Ecto neural progenitor cell (in vitro differentiated cells): ENCODE results near the gene PSMC1.
A peak's percentile ranks its signal among the peaks of the same experiment; 100 is the strongest.
"Not testable (repeated sequence)": the region's sequence is repeated elsewhere in the genome, so short reads cannot be mapped to it uniquely, and the experiment has no call there.

ENCODE experiments used
- DNase-seq: peaks from one replicate; pipeline ENCODE4 v3.0.0-alpha.2; 2018; ENCODE audit warnings: low spot score

The PSMC1 gene

DNA sequence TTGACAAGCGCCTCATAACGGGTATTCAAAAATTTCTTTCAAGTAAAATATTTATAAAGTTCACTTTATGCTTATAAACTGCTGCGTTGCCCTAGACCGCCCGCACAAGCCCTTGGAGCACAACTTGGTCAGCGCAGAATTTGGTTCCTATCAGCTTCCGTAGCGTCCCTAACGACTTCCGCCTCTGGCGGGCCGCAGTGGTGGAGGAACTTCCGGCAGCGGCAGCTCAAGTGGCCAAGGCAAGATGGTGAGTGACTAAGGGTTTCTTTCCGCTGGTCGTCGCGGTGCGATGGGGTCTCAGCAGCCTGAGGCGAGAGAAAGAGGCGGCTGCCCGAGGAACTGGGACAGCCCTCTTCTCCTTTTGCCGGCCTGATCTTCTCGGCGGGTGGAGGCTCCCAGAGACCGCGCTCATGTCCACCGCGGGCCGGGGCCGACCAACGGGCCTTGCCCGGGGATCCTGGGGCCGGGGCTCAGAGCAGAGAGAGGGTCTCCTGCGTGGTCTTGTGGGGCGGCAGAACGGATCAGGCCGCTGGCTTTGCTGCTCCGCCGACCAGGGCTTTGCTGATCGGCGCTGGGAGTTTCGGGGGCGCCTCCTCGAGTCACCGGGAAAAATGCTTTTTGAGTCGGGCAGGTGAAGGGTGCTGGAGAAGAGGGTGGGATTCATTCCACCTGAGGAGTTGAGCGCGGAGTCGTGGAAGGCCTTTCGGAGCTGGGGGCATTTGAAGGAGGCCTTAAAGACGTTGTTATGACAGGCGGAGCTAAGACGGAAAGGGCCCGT lies at the start of gene PSMC1:
PSMC1 (plus strand) TSS at position 200 of the 778 bp plus-strand sequence; CDS start at position 245, 45 bp downstream.
- DNase-seq: peak; percentile 90

DNA sequence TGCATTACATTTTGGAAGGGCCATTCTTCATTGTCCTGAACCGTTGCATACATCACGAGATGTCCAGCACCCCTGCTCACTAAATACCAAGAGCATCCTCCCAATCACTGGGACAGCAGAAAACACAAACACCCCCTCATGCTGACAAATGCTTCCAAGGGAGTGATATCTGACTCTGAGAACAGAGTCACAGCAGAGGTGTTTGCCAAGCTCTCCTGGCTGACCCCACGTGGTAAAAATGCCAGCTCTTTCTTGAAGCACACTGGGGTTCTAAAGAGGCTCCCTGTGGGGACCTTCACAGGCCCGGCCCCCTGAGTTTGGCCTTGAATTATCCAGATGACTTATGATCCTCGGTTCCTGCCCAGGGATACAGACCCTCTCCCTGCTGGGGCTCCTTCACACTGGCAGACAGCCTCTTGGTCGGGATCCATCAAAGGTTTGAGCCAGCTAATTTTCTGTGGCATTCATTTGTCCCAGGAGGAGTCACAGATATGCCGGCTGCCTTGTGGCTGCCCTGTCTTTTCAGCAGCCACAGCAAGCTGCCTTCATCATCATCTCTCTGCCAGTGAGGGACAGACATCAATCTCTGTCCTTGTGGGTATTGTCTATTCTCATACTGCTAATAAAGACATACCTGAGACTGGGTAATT lies 43.1 kb upstream of the PSMC1 start:
- no peak for DNase-seq

DNA sequence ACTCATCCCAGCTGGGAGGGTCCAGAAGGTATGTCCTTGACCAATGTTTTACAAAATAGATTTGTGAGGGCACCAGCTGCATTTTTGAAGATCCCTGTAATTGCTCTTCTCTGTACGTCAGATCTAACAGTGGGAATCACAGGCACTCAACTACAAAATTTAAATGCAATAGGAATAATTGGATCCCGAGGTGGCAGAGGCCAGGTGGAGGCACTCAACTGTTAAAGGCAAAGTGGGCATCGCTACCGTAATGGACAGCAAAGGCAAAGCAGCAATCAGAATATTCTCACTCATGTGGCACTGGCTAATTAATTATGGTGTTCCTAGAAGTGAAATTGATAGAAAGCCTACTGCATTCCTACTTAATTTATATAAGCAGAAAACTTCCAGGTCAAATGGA lies 27.9 kb upstream of the PSMC1 start:
- no peak for DNase-seq

DNA sequence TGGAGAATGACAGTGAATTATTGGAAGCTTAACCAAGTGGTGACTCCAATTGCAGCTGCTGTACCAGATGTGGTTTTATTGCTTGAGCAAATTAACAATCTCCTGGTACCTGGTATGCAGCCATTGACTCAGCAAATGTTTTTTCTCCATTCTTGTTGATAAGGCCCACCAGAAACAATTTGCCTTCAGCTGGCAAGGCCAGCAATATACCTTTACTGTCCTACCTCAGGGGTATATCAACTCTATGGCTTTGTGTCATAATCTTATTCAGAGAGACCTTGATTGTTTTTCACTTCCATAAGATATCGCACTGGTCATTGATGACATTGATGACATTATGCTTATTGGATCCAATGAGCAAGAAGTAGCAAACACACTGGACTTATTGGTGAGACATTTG lies 26.4 kb upstream of the PSMC1 start:
- DNase-seq: not testable (repeated sequence)

DNA sequence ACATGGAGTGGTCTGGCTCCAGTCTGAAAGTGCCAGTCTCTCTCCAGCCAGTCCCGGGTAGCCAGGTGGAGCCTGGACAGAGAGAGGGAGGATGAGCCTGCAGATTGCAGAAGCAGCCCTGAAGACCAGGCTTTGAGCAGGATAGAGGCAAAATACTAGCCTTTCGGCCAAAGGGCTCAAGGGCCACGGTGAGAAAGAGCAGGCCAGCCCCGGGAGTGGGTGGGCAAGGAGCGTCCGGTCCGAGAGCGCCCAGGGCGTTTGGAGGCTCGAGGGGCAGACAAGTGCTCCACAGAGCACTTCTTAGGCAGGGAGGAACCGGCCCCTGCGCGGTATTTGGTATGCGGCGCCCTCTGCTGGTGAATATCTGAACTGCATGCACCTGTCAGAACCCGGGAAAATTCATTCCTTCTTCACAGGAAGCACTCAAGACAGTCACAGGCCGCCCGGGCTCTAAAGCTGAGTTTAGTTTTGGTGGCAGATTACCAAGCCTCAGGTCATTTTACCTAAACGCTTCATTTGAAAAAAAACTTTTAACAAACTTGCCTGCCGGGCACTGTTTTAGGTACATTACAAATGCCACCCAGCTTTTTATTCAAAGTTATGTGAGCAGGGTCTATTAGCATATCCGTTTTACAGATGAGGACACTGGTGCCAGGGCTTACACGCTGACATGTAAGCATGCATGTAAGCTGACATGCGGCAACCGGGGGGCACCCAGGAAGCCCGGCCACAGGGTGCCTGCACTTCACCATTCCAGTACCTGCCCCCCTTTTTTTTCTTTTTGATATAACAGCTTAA lies 21.0 kb upstream of the PSMC1 start:
- DNase-seq: peak; percentile 88

DNA sequence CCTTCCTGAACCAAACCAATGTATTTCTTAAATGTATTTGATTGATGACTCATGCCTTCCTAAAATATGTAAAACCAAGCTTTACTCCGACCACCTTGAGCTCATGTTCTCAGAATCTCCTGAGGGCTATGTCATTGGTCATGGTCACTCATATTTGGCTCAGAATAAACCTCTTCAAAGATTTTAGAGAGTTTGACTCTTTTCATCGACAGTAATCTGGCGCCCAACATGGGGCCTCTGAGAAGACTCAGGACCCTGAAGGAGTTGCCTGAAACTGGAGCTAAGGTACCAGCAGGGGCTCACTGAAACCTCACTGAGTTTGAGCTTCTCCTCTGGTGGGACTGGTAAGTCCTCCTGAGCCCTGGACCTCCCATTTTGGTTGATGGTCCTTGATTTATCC lies 17.2 kb upstream of the PSMC1 start:
- no peak for DNase-seq

DNA sequence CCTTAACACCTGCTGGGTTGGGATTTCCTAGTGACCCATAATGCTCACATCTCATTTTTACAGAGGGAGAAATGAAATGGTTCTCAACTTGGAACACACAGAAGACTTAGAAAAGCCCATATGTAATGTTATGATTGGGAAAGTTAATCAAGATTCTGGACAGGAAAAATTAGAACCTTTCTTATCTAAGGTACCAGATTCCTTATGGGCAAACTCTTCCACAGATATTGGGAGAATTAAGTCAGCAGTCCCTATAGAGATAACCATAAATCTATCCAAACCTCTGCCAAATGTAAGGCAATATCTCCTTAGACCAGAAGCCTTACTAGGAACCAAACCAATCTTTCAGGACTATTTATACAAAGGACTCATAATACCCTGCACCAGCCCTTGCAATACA lies 13.9 kb upstream of the PSMC1 start:
- DNase-seq: no peak

DNA sequence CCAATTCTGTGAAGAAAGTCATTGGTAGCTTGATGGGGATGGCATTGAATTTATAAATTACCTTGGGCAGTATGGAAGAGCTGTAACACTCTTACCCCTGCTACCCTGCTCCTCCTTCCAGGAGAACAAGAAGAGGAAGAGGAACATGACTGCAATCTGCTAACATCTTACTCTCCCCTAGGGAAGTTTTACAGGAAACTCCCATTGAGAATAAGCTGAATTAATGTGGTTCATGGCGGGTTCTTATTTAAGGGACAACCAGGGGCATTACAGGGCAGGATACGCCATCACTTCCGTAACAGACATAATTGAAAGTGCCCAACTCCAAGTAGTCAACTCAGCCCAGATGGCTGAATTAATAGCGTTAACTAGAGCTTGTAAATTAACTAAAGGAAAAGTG lies 9.4 kb upstream of the PSMC1 start:
- no peak for DNase-seq

DNA sequence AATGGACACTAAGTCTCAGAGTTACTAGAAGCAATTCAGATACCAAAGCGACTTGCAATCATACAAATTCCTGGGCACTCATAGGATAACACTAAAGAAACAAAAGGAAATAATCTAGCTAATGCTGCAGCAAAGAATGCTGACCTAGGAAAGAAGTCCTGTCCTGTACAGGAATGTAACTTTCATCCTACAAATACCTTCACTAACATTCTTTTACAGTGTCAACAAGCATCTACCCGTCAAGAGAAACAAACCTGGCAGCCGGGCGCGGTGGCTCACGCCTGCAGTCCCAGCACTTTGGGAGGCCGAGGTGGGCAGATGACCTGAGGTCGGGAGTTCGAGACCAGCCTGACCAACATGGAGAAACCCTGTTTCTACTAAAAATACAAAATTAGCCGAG lies 8.9 kb upstream of the PSMC1 start:
- DNase-seq: not testable (repeated sequence)

DNA sequence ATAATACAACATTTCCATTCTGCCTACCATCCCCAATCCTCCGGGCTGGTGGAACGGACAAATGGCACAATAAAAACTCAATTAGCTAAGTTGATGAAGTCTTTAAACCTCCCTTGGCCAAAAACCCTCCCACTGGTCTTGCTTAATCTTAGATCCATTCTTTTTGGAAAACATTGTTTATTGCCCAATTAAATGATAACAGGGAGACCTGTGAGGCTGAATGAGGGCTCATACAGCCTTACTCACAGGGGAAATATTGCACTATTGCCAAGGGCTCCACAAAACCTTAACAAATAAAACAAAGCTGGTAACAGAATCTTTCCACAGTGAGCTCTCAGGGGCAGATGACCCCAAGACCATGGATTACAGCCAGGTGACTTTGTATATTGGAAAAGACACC lies 7.8 kb upstream of the PSMC1 start:
- DNase-seq: no peak

DNA sequence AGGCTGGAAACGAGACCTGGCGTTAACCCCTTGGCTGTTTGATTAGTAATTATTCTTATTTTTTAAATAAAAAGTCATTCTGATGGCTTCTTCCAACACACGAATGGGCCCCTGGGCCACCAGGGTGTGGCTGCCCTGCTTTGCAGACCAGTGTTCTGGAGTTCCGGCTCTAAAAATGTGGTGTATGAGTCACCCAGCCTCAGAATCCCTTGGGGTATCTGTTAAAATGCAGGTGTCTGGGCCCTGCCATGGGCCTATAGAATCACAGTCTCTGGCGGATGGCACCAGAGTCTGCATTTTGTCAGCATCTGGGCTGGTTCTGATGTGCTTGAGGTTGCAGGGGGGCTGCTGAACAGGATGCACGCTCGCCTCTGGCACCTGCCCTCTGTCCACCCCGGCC lies 2.5 kb upstream of the PSMC1 start:
- no peak for DNase-seq

DNA sequence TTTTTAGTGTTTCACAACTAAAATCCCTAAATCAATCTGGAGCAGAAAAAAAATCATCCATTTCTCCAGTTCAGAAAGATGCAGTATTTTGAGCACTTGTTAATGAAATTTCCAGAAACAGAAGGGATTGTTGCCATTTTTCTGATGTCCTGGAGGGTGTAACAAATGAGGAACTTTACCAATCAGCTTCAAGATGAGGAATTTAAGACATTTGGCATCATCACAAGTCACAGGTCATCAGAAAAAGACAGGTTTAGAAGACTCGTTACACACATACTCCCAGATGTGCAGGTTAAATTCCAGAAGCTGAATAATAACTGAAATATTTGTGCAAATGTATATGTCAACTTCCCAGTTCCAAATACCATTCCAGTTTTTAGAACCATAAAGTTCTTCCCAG lies 482 bp upstream of the PSMC1 start:
- no peak for DNase-seq

DNA sequence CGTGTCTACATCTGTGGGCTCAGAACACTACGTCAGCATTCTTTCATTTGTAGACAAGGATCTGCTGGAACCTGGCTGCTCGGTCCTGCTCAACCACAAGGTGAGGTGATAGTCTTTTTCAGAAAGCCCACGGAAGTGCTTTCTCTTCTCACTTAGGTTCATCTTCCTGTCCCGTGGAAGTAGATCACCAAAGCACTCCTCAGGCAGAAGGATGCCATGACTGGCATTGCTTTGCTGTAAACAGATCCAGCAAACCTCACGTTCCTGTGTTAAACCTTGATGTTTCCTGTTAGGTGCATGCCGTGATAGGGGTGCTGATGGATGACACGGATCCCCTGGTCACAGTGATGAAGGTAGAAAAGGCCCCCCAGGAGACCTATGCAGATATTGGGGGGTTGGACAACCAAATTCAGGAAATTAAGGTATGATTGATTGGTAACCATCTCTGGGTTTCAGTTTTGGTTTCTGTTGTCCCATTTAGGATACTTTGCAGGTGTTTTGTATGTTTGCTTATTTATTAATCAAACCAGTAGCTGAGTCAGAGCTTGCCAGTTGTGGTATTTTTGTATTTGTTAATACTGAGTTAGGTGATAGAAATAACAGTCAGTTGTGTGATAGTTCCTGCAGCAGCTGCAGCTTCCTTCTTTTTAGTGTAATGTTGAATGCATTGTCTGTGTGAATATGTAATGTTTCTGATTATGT lies 7.5 kb downstream of the PSMC1 start:
- DNase-seq: no peak

DNA sequence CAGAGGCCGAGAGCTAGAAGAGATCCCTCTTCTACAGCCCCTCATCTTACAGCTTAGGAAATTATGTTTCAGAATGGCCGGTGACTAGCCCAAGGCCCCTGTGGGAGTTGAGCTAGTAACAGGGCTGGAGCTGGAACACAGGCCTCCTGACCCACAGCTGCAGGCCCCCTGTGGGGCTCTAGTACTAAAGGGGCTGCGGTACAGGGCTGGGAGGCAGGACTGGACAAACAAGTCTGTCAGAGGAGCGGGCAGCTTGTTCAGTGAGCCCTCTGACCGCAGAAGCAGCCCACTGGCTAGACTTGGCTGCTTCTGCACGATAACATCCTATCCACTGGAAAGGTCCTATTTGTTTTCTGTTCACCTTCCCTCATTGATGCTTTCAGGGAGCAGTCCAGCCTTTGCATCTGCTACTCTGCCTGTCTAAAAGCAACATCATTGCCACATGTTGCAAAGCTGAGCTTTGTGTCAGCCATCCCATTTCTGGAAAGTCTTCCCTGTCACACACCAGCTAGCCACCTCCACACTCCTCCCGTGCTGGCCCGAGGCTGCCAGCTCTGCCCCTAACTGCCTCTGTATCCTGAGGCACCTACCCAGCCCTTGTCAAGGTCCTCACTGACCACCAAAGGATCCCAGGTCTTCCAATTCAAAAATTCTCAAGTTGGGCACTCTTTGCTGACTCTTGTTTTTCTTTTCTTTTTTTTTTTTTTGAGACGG lies 10.2 kb downstream of the PSMC1 start:
- DNase-seq: no peak

DNA sequence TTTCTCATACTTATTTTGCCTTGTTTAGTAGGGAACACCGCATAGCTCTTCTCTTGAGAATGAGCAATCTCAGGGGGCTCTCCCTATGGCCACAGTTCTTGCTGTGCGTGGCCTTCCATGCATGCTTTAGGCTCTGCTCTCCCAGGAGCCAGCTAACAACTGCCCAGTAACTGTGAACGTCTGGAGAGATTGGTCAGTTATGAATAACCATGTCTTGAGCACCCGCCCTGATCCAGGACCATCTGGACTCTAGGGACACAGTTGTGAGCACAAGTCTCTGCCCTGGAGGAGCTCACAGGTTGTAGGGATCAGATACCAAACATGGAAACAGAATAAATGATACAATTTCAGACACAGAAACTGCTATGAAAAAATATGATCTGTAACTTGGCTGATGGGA lies 12.1 kb downstream of the PSMC1 start:
- DNase-seq: peak; percentile 14

DNA sequence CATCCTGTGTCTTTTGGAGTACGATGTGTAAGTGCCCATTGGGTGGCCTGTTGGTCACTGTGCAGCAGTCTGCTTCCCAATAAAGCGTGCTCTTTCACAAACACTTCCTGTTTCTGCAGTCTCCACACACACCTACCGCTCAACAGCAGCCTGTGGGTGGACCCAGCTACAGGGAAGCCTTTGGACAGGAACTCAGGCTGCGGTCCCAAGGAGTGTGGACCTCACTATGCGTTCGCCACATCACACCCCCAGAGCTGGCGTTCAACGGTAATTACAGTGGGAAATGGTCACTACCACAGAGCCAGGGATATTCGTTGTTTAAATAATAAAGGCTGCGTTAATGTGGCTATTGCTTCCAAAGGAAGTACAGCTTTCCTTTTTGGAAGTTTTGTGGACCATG lies 16.2 kb downstream of the PSMC1 start:
- no peak for DNase-seq

DNA sequence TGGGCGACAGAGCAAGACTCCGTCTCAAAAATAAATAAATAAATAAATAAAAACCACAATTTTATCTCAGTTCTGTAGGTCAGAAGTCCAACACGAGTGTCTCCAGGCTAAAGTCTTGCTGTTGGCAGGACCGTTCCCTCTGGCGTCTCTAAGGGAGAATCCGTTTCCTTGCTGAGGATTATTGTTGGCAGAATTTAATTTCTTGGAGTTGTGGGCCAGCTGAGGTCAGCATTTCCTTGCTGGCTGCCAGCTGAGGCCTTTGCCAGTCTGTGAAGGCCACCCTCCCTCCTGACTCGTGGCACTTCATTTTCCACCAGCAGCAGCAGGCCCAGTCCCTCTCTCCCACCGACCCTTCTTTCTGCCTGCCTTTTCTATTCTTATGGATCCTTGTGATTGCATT lies 17.2 kb downstream of the PSMC1 start:
- no peak for DNase-seq

DNA sequence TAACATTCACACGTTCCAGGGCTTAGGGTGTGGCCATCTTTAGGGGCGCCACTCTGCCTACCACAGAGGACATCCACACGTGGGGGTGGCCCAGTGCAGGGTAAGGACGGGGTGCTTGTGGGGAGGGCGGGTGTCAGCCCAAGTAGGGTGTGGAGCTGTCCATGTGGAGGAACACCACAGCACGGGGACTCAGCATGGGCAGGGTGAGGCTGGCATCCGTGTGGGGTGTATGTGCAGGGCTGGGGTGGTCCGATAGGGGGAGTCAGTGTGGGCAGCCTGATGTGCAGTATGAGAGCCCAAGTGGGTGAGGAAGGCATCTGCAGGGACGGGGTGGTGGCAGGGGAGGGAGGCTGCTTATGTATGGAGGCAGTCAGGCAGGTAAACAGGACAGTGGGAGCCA lies 17.7 kb downstream of the PSMC1 start:
- DNase-seq: no peak

DNA sequence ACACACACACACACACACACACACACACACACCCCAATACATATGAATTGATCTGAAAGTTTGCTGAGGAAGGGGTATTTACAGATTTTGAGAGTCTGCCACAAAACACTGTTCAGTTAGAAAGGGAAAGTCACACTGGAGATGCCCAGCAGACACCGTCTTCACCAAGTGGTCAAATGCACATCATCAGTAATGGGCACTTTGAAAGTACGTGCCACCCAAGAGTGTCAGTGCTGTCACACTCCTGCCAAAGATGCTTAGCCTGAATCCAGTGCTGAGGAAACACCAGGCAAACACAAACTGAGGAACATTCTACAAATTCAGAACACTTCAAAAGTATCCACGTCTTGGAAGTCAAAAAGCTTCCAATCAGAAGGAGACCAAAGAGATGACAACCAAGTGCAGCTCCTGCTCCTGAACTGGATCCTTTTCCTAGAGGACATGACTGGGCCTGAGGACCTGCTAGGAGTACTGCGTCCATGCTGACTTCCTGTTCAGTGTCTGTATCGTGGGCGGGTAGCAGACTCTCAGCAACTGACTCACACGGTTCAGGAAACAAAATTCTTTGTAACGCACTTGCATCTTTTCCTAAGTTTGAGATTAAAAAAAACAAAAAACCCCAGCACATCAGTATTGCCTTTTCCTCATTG lies 18.6 kb downstream of the PSMC1 start:
- no peak for DNase-seq

DNA sequence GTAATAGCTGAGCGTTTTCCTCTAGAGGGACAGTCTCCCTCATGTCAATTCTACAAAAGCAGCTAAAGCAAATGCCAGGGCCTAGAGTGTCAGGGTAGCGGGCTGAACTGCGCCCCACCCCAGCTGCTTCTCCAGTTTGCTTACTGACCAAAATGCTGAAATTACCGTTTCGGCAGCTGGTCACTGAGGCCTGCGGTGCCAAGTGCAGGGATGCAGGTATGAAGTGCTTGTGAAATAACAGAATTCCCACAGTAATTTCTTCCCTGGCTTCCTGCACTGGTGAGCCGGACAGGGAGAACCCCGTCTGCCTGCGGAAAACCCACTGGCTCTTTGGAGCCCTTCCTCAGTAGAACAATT lies 19.1 kb downstream of the PSMC1 start:
- DNase-seq: no peak

DNA sequence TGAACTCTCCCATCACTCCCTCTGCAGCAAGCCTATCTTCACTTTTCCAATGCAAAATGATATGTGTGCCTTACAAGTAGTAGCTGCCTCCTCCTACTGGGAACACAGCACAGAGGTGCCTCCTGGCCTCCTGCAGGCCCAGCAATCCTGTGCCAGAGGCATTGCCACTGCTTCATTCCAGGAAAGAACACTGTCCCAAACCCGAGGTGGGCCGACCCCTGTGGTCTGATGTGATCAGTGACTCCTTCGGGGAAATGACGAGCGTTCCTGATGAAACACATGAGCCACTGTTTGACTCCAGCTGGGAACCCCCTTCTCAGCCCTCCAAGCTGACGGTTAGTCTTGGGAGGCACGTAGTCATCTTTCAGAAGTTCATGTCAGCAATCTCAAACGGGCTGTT lies 19.5 kb downstream of the PSMC1 start:
- no peak for DNase-seq
